GM12891 (cell line): ENCODE measurements around the gene GPC6.

Experiments
- DNase-seq: peaks from one replicate; pipeline ENCODE4 v3.0.0; 2011; ENCODE audit warnings: low spot score; ENCODE audit not compliant: insufficient read length
- FAIRE-seq: peaks from 2 replicates; lab custom pipeline; 2011; peaks lifted over from hg19 to GRCh38; lab: Jason Lieb, UNC
- PAX5 ChIP-seq: IDR thresholded peaks from 2 replicates; pipeline ENCODE4 v1.6.1; 2011; ENCODE audit warnings: low read length, moderate library complexity, mild to moderate bottlenecking; ENCODE audit not compliant: insufficient read depth, severe bottlenecking
- POLR2A ChIP-seq: IDR thresholded peaks from 2 replicates; pipeline ENCODE4 v1.6.1; 2011; ENCODE audit warnings: low read depth, low read length, control low read depth
- POLR2AphosphoS5 ChIP-seq: IDR thresholded peaks from 2 replicates; pipeline ENCODE4 v1.6.1; 2011; ENCODE audit warnings: low read depth, low read length, control low read depth
- POU2F2 ChIP-seq: IDR thresholded peaks from 2 replicates; pipeline ENCODE4 v1.6.1; 2011; ENCODE audit warnings: low read depth, mild to moderate bottlenecking, control low read depth, low read length, moderate library complexity
- SPI1 ChIP-seq: IDR thresholded peaks from 2 replicates; pipeline ENCODE4 v1.6.1; 2011; ENCODE audit warnings: low read depth, low read length, control low read depth
- TAF1 ChIP-seq: IDR thresholded peaks from 2 replicates; pipeline ENCODE4 v1.6.1; 2011; ENCODE audit warnings: low read depth, low read length, control low read depth

GPC6 gene

GRCh38 chr13:93947651-93948050, 721.0 kb downstream of the GPC6 start:
- no peak for TF ChIP-seq POU2F2
- no peak for TF ChIP-seq PAX5
- no peak for TF ChIP-seq TAF1
- TF ChIP-seq POLR2AphosphoS5 = no peak
- TF ChIP-seq SPI1 = no peak
- no peak for TF ChIP-seq POLR2A
- FAIRE-seq (no peak), DNase-seq (no peak)

GRCh38 chr13:93948162-93948922, 721.7 kb downstream of the GPC6 start:
- TF ChIP-seq PAX5 = no peak
- TF ChIP-seq SPI1 = no peak
- TF ChIP-seq POLR2A = no peak
- TF ChIP-seq POLR2AphosphoS5 = no peak
- no peak for TF ChIP-seq TAF1

GRCh38 chr13:93951108-93951507, 724.5 kb downstream of the GPC6 start:
- no peak for FAIRE-seq
- TF ChIP-seq POLR2A = no peak
- TF ChIP-seq POU2F2 = no peak
- no peak for TF ChIP-seq SPI1
- TF ChIP-seq POLR2AphosphoS5 = no peak
- no peak for TF ChIP-seq PAX5
- TF ChIP-seq TAF1 = no peak
- DNase-seq = no peak

More at GRCh38 chr13:93948162-93948922, 721.7 kb downstream of the GPC6 start:
- FAIRE-seq (no peak), DNase-seq (no peak)

- FAIRE-seq = no peak
- no peak for TF ChIP-seq POLR2A
- no peak for TF ChIP-seq TAF1
- TF ChIP-seq PAX5 = no peak
- no peak for TF ChIP-seq SPI1
- TF ChIP-seq POLR2AphosphoS5 = no peak
- no peak for TF ChIP-seq POU2F2
- DNase-seq = no peak
Observed at GRCh38 chr13:93951951-93952350, 725.3 kb downstream of the GPC6 start.

- no peak for DNase-seq
- TF ChIP-seq POLR2AphosphoS5 (no peak), TAF1 (no peak), PAX5 (no peak), POU2F2 (no peak), SPI1 (no peak), POLR2A (no peak)
- no peak for FAIRE-seq
Observed at GRCh38 chr13:93953841-93954240, 727.2 kb downstream of the GPC6 start.

GRCh38 chr13:93955904-93956303, 729.3 kb downstream of the GPC6 start:
- TF ChIP-seq POLR2A = no peak
- no peak for TF ChIP-seq TAF1
- no peak for TF ChIP-seq PAX5
- TF ChIP-seq POU2F2 = no peak
- TF ChIP-seq SPI1 = no peak
- TF ChIP-seq POLR2AphosphoS5 = no peak
- FAIRE-seq (no peak), DNase-seq (no peak)

- TF ChIP-seq TAF1 (no peak), POU2F2 (no peak), POLR2AphosphoS5 (no peak)
- FAIRE-seq = no peak
- DNase-seq = no peak
Observed at GRCh38 chr13:93956426-93956825, 729.8 kb downstream of the GPC6 start.

- FAIRE-seq (no peak), DNase-seq (no peak)
- TF ChIP-seq PAX5 (no peak), SPI1 (no peak), POLR2AphosphoS5 (no peak), POLR2A (no peak), POU2F2 (no peak), TAF1 (no peak)
Observed at GRCh38 chr13:93957371-93957770, 730.8 kb downstream of the GPC6 start.

GRCh38 chr13:93959796-93960533, 733.4 kb downstream of the GPC6 start:
- TF ChIP-seq POLR2AphosphoS5 = no peak
- TF ChIP-seq POU2F2 = no peak
- TF ChIP-seq SPI1 = no peak
- TF ChIP-seq POLR2A = no peak
- TF ChIP-seq PAX5 = no peak
- TF ChIP-seq TAF1 = no peak
- FAIRE-seq (no peak), DNase-seq (no peak)
